Measurements from ENCODE around the gene CRTC1.

Gene CRTC1

GRCh38 chr19:18771328-18772242 is 88.1 kb downstream of the CRTC1 start:
- no peak for DNase-seq

- DNase-seq: no peak
Measured at GRCh38 chr19:18772620-18773587, 89.4 kb downstream of the CRTC1 start.

- no peak for DNase-seq
Measured at GRCh38 chr19:18773682-18774081, 90.2 kb downstream of the CRTC1 start.

GRCh38 chr19:18774107-18774506 is 90.6 kb downstream of the CRTC1 start:
- DNase-seq: no peak

GRCh38 chr19:18774782-18775444 is 91.4 kb downstream of the CRTC1 start:
- DNase-seq: no peak

- no peak for DNase-seq
Measured at GRCh38 chr19:18775586-18776287, 92.3 kb downstream of the CRTC1 start.

- DNase-seq: no peak
Measured at GRCh38 chr19:18776288-18776594, 92.8 kb downstream of the CRTC1 start.

- no peak for DNase-seq
Measured at GRCh38 chr19:18776736-18777135, 93.3 kb downstream of the CRTC1 start.

- DNase-seq: no peak
Measured at GRCh38 chr19:18777301-18778075, 94.0 kb downstream of the CRTC1 start.

GRCh38 chr19:18778076-18778389 is 94.6 kb downstream of the CRTC1 start:
- DNase-seq: no peak

GRCh38 chr19:18778826-18779495 is 95.5 kb downstream of the CRTC1 start:
- no peak for DNase-seq

GRCh38 chr19:18780081-18780480 is 96.6 kb downstream of the CRTC1 start:
- DNase-seq: no peak

- no peak for DNase-seq
Measured at GRCh38 chr19:18780631-18781030, 97.2 kb downstream of the CRTC1 start.

- DNase-seq: no peak
Measured at GRCh38 chr19:18781047-18781600, 97.6 kb downstream of the CRTC1 start.

GRCh38 chr19:18781885-18782527 is 98.5 kb downstream of the CRTC1 start:
- DNase-seq: no peak

GRCh38 chr19:18782559-18783225 is 99.2 kb downstream of the CRTC1 start:
- no peak for DNase-seq

- DNase-seq: no peak
Measured at GRCh38 chr19:18783958-18784785, 100.7 kb downstream of the CRTC1 start.

GRCh38 chr19:18784786-18785120 is 101.3 kb downstream of the CRTC1 start:
- no peak for DNase-seq
